CD4-positive, alpha-beta T cell treated with Interleukin-17A for 4 hours (primary cell): ENCODE measurements around the gene THRB.

ENCODE experiments used
- DNase-seq: peaks from one replicate; pipeline ENCODE4 v3.0.0-alpha.2; 2020; ENCODE audit warnings: mixed read lengths

THRB gene

GRCh38 chr3:24164967-24165602 lies 329.6 kb downstream of the THRB start:
- DNase-seq = no peak

- no peak for DNase-seq
Observed at GRCh38 chr3:24162929-24163328, 331.7 kb downstream of the THRB start.

DNA sequence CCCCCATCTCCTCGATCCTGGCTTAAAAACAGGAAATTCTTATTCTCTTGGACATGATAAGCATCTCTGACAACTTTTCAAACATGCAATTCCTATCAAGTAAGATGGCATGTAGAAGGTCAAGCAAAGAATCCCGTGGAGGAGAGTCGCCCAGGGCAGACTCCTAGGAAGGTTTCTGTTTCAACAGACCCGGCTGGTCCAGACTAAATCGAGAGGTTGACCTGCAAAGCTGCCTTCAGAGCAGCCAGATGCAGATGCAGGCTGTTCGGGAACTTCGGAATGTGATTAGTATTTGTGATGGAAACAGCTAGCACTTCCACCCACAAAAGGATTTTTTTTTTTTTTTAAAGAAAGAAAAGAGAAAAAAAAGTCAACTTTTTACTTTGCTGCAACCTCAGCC lies 332.8 kb downstream of the THRB start:
- no peak for DNase-seq

- DNase-seq = no peak
Observed at GRCh38 chr3:24160424-24161095, 334.1 kb downstream of the THRB start.

DNA sequence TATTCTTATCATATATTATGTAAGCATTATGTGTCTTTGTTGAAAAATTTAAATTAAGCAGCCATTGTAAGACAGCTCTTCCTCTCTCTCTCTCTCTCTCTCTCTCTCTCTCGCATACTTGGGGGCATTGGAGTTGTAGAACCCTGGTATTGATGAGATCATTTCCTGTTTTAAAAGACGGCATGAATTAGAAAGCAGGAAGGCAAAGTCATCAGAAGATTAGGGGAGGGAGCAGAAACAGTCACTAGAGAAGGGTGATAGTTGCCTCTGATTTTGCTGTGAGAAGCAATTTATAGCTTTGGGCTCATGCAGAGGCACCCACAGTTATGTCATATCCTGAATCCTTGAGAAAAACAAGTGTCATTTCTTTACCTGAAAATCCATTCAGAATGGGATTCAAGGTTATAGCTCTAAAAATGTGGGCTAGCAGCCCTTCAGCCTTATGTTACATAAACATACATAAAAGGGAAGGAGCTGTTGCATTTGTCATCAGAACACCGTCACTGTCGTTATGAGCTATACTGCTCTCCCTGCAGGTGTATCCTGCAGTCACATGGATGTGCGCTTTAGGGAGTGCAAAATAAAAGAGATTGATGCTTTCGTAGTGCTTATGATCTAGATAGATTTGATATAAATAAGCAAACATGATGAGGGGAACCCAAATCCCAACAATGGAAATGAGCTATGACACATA lies 335.7 kb downstream of the THRB start:
- no peak for DNase-seq

- DNase-seq = no peak
Observed at GRCh38 chr3:24157106-24157505, 337.5 kb downstream of the THRB start.

DNA sequence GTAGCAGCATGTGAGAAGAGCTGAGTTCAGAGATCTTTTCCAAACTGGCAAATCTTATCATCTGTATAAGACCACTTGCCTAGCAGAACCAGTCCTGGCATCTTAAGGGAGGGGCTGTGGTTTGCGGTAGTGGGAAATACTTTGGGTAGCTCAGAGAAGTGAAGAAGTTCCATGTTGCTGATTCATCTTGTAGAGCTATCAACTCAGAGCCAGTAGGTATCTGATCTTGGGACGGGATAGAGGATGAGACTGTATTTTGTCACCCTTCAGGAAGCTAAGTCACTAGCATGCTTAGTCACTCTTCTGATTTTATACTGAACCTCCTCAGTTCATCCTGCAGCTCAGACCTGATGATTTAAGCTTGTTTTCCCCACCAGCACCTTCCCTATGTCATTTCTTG lies 338.2 kb downstream of the THRB start:
- no peak for DNase-seq

DNA sequence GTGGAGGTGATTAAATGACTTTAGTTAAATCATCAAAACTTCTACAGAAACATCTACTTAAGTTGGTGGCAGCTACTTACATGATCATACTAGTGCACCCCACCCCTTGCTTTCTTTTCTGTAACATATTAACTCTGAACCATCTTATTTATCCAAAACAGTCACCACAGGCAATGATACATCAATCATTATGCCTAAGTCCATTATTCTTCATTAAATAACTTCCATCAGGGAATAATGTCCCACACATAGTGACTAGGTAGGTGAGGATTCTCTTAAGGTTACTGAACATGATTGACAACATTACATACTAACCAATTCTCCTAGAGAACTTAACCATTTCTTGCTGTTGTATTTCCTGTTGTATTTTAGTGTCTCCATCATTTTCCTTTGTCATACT lies 339.4 kb downstream of the THRB start:
- DNase-seq = no peak

DNA sequence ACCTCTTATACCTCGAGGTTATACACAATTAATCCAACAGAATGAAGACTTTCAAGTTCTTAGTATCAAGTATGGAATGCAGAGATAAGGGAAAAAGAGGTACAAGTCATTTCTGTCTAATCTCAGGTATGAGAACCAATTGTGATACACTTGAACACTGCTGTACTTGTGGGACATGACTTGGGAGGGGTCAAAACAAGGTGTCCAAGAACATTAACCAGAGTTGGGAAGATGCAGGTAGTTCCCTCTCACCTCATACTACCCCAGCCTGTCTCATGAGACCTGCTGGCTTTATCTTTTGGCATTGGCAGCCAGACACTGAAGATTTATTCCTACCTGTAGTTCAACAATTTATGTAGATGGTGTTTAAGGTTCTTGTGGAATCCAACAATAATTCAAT lies 339.9 kb downstream of the THRB start:
- DNase-seq = no peak

GRCh38 chr3:24154013-24154695 lies 340.5 kb downstream of the THRB start:
- DNase-seq = no peak

GRCh38 chr3:24151594-24151993 lies 343.1 kb downstream of the THRB start:
- DNase-seq = no peak

GRCh38 chr3:24149032-24149431 lies 345.6 kb downstream of the THRB start:
- no peak for DNase-seq

DNA sequence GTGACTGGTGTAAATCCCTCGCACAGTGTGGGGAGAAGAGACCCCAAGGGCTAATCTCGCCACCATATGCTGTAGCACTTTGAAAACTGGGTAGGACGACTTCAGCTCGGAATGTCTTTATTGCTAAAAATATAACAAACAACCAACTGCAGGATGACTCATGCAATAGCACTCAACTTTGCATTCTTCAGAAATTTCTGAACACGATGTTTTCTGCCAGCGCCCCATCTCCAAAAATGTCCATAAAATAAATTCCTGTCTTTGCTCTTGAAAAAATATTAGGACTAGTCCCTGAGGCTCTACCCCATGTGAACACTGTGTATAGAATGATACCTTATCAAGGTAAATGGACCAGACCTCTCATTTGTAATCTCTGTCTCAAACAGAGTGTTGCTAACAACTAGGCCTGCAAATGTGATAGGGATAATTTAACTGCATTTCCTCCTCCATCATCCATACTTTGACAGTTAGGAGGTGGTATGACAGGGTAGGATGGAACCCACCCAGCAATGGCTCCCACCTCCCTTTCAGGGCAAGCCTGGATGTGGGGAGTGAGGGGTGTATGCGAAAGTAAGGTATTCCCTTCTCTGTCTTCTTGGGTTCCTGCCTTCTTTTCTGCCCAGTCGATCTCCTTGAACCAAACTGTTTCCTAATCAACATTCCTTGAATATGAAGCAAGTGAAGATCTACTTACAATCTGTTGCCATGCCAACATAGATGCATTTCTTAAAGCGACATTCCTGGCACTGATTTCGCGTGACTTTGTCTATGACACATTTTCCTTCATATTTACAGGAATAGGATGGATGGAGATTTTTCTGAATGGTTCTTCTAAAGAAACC lies 348.4 kb downstream of the THRB start:
- DNase-seq = no peak

- DNase-seq = no peak
Observed at GRCh38 chr3:24145481-24145880, 349.2 kb downstream of the THRB start.

DNA sequence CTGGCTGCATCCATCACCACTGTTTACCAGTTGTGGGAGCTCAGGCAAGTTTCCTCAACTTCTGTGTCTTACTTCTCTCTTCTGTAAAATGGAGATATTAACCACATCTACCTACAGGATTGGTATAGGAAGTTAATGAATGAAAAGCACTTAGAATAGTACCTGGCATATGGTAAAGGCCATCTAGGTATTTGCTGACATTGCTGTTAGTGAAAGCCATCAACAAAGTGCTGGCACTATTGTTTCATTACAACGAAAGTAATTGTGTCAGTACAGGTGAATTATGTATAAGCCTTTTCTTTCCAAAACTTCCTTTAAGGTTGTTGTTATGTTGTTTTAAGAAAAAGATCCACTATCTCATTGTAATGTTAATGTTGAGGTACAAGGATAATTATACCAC lies 352.5 kb downstream of the THRB start:
- no peak for DNase-seq

GRCh38 chr3:24141548-24141947 lies 353.1 kb downstream of the THRB start:
- DNase-seq = no peak

GRCh38 chr3:24139463-24140412 lies 354.9 kb downstream of the THRB start:
- no peak for DNase-seq

DNA sequence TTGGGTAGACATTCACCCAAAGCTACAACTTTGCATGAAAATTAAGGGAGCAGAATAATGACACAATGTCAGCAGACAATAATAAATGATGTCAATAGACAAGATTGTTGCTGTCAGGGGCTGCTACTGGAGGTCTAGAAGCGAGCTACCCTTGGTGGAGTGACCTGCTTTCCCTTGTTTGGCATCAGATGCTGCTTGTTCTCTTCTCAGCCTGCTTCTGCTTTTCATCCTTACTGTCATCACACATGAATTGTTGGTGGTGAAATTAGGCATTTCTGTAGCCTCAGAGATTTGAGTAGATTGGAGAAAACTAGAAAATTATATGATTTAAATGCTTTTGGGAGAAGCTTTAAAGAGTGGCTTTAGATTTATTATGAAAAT lies 355.8 kb downstream of the THRB start:
- no peak for DNase-seq

- no peak for DNase-seq
Observed at GRCh38 chr3:24137958-24138875, 356.4 kb downstream of the THRB start.

DNA sequence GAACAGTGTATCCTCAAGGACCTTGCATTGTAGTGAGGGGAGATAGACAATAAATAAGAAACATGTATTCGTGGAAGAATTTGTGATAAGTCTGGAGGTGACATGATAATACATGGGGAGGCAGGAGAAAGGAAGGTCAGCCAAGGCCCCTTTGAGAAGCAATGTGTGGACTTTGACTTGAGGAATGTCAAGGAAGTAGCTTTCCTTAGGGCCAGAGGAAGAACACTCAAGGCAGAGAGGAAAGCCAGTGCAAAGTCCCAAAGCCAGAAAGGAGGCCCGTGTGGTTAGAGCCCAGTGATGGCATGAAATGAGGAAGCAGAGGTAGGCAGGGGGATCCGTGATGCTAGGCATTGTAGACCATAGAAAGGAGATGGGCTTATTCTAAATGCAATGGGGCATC lies 357.3 kb downstream of the THRB start:
- no peak for DNase-seq
